Right hindlimb (tissue), 1 donor: ENCODE data around the gene GP1BB.

Experiments used
- DNase-seq: peaks from one replicate; pipeline ENCODE4 v3.0.0-alpha.2; 2018

The GP1BB gene

DNA sequence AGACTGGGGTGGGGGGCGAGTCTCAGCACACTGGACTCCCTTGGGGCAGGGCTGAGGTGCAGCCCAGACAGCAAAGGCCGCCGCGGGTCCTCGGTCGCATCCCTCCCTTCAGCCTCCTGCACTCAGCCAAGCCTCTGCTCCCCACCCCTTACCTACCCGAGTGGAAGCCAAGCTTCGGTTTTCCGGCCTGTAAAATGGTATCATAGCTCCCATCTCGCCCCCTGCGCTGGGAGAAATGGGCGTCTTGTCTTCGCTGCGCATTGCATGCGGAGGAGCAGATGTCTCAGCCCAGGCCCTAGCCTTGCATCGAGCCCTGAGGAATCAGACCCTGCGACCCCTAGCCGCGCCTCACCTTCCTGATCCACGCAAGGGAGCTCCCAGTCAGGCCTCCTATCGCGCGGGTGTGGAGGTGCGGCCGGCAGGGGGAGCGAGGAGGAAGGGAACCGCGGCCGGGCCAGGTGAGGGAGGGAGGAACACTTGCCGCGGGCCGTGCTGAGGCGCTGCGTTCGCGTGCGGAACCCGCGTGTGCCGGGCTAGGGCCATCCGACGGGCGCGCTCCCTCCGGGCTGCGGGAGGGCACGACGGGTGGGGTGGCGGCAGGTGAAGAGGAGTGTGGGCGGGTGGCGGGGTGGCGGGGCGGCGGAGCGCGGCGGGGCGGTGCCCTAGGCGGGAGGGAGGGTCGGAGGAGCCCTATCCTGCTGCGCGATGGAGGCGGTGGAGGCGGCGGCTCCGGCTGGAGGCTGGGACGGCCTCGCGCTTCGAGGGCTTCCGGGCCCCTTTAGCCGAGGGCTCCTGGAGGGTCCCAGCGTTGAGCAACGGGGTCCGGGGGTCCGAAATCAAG lies 33.2 kb downstream of the GP1BB start:
- no peak for DNase-seq

DNA sequence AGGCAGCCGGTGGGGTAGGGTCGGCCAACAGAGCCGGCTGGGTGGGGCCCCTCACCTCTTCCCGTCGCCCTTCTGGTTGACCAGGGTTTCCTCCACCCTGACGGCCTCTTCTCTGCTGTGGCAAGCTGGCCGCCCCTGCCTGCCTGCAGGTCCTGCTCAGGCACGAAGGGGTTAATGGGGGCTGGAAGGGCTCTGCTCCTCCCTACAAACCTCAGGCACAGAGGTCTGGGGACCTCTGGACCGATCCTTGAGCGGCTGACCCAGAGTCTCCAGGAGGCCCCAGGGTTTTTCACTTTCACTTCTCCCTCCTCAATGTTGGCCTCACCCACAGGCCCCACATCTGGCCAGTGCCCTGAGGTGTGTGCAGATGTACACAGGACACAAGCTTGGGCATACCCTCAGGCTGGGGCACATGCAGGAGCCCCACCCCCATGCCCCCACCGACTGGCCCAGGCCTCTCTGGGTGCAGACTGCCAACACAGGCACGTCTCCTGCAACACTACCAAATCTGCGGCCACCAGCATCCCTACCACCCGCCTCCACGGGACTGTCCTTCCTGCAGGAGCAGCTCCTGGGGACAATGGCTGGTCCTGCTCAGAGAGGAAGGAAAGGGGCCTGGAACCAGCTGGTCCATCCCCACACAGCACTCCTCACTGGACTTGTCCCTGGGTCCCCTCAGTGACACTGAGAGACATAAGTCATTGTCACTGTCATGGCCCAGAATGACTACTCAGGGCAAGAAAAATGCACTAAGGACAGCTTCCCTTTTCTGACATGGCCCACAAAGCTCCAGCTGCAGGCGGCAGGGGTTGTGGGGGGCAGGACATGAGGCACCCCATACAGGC lies 34.0 kb downstream of the GP1BB start:
- no peak for DNase-seq

DNA sequence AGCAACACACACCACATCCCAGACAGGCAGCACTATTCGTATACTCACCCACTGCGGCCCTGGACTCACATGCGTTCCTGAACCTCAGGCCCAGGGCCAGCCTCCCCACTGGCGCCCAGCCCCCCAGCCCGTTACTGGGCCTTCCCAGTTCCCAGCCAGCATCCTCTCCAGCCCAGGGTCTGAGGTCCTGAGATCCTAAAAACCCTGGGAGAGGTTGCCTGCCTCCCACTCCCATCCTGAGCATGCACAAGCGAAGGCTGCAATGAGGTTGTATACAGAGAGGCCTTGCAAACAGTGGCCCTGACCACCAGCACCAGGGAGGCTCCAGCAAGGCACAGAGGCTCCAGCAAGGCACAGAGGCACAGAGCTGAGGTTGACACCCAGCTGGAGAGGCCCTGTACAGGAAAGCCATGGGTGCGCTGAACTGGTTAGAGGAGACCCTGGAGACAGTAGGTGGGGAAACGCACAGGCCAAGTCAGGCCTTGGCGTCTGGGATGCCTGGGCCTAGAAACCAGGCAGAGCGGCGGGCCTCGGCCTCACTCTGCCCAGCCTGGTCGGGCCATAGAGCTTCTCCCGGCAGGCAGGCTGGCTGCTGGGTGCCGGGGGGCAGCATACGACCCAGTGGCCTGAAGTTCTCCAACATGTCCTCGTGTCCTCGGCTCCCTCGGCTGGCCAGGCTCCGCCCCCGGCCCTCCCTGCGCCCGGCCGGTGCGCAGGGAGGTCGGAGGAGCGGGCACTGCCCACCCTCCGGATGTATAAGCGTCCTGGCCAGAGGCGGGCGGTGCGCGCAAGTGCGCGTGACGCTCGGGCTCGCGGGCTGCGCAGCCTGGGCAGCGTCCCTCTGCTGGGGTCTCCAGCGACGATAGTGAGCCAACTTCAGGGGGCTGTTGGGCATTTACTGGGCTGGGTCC lies 34.9 kb downstream of the GP1BB start:
- DNase-seq: no peak

DNA sequence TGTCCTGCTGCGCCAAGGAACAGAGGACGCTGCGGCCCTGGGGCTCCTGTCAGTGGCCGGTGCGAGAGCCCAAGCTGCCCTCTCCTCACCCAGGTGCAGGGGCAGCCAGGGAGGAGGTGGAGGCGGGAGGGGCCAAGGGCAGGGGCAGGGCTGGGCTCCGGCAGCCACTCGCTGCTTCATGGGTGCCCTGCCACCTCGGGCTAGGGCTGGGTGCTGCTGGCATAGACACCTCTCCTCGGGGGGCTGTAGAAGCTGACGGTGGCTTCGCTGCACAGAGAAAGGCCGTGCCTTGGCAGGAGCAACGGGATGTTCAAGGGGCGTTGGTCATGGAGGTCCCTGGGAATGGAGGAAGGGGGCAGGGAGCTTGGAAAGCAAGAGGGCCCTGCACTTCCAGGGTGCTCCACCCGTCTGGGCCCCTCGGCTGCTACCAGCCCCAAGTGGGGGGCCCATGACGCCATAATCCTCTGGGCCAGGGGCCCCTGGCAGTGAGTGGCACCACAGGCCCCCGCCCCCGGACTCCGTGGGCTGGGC lies 35.6 kb downstream of the GP1BB start:
- no peak for DNase-seq

DNA sequence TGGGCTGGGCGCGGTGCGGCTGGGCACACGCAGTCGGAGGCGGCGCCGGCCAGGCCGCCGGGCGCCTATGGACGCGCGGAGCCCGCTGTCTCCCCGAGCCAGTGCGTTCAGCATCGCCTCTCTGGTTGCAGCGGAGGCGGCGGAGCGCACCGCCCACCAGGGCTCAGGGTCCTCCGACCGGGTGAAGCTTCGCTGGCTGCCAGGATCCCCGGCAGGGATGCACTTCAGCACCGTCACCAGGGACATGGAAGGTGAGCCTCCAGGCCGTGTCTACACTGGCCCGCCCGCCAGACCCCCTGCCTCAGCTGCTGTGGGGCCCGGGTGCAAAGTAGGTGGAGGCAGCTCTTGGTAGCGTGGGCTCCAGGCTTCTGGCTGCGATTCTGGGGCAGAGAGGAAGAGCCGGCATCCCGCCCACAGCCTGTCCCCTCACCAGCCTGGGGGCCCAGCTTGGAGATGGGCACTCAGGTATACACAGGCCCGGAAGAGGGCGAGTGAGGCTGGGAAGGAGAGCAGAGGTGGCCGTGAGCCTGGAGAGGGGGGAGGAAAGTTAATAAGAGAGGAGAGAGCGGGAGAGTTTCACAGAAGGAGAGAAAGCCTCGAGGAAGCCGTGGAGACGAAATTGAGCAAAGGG lies 36.2 kb downstream of the GP1BB start:
- no peak for DNase-seq

DNA sequence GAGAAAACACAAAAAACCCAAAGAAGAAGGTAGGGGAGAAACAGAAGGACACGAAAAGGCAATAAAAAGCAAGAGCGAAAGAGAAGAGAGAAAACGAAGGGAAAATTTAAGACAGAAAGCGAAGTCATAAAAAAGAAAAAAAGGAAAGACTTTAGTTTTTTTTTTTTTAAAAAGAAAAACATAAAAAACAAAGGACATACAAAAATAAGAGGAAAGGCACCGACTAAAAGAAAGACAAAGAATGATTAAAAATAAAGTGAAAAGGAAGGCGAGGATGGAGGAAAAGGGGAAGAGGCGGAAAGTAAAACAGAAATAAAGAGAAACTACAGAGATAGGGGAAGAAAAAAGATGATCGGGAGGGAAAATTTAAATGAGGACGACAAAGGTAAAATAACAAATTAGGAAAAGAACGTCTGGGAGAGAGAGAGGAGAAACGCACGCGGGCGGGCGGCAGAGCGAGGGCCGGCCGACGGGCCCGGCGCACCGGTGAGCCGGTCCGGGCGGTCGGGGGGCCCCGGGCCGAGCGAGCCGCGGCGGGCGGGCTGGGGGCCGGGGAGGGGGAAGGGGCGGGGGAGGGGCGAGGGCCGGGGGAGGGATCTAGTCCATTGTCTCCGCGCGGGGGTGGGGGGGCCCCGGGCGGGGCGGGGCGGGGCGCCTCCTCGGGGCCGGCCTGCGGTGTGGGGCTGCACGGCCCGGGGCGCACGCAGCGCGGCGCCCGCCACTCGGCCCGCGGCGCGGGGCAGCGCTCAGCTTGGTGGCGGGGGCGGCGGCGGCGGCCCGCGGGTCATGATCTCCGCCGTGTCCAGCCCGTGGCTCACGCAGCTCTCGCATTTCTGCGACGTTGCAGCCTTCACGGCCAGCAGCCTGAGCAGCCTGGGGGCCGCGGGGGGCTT lies 37.0 kb downstream of the GP1BB start, which contains the start of gene TBX1:
Gene TBX1, plus strand, starts transcription at position 721 of the 893 bp plus-strand sequence. Its CDS starts 66 bp downstream, at position 787.
- no peak for DNase-seq

DNA sequence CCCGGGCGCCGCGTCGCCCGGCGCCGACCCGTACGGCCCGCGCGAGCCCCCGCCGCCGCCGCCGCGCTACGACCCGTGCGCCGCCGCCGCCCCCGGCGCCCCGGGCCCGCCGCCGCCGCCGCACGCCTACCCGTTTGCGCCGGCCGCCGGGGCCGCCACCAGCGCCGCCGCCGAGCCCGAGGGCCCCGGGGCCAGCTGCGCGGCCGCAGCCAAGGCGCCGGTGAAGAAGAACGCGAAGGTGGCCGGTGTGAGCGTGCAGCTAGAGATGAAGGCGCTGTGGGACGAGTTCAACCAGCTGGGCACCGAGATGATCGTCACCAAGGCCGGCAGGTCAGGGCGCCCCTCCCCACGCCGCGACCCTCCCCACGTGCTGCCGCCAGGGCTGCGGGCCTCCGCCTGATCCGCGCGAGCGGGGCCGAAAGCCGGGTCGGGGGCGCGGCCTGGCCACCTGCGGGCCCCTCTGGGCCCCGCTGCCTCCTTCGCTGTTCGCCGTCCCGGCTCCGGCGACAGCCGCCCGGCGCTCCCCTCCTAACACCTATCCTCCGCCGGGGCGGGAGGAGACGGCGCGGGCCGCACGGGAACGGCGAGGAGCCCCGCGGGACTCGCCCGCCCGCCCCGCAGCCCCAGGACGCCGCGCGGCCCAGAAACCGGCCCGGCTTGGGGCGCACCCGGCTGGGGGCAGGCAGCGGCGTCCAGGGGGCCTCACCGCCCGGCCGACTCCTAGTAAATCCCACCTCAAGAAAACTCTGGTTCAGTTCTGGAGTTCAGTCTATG lies 37.8 kb downstream of the GP1BB start:
- DNase-seq: no peak

DNA sequence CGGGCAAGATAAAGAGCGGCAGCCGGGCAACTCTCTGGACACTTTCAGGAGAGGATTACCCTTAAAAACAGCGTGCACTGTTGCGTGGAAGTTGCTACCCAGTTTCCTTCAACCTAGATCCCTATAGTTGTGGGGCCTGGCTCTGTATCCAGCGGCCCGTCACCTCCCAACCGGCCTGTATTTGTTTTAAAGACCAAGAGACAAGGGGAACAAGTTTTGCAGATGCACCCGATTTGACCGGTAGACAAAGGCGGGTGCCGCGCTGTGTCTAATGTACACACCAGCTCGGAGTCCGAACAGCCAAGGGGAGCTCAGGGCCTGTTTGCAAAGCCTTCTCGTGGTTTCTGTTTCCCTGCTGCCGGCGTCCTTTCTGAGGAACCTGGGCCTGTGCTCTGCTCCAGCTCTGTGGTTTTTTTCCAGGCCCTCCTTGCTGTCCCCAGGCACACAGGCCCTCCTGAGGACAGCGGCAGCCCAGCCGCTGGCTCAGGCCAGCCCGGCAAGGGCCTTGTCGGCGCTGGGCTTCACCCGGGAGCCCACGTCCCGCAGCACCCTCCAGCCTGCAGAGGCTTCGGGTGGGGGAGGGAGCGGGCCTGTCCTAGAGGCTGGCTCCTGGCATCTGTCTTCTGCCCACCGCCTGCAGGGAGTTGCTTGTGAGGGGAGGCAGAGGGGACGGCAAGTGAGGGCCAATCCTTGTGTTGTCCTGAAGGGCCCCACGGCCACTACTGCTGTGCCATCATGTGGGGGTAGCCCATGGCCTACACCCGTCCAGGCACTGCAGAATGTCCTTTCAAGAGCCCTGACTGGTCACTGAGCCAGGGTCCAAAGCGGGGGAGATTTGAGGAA lies 38.6 kb downstream of the GP1BB start:
- DNase-seq: no peak

DNA sequence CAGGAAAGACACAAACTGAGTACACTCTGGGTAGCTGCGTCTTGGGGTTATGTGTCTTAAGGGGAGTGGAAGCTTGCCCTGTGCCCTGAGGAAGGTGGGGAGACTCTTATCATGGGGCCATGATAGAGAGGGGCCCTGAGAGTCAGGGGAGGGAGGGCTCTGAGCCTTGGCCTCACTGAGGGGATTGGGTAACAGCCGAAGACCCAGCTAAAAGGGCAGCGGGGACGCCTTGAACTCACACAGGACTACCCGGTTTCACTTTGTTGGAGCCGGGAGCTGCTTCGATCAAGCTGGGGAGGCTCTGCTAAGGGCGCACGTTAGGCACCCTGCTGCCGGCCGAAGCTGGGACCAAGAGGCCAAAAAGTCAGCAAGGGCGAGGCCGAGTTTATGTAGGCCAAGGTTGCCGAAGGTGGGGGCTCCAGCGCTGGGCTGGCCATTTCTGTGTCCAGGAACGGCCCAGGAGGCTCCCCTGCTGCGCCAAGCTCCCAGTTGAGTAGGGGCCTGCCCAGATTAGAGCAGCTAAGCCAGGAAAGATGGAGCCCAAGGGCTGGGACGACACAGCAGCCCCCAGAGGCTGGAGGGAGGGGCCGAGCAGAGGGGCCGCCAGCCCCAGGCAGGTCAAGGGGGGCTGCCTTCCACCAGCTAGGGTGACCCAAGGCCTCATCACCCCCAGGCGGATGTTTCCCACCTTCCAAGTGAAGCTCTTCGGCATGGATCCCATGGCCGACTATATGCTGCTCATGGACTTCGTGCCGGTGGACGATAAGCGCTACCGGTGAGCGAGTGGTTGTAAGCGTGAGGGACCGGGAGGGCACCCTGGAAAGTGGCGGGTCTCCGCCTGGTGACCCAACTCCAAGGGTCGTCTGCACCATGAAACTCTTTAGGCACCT lies 39.5 kb downstream of the GP1BB start:
- no peak for DNase-seq

DNA sequence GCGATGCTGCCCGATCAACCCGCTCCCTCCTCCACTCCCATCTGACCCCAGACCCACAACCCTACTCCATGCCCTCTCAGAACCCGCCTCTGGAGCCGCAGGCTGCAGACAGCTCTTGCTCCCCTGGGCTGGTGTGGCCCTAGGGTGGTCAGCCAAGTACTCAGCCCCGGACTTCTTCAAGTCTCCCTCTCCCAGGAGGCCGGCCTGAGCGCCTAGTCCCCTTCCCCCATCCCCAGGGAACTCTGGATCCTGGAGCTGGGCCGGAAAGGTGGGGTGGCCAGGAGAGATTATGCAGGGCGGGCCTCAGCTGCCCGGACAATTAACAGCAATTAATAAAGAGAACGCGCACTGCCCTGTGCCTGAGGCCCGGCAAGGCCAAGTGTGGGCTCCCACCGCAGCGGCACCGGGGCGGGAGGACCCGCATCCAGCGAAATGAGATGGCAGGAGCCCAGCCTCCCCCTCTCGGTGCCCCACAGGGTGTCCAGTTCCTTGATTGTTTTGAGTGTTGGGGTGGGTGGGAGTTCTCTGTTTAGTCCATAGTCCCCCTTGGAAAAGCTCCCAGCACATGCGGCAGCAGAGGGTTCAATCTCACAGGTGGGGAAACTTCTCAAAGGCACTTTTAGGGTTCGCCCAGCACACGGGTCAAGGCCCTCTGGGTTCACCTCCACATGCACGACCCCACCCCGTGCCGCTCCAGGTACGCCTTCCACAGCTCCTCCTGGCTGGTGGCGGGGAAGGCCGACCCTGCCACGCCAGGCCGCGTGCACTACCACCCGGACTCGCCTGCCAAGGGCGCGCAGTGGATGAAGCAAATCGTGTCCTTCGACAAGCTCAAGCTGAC lies 40.3 kb downstream of the GP1BB start:
- DNase-seq: no peak

DNA sequence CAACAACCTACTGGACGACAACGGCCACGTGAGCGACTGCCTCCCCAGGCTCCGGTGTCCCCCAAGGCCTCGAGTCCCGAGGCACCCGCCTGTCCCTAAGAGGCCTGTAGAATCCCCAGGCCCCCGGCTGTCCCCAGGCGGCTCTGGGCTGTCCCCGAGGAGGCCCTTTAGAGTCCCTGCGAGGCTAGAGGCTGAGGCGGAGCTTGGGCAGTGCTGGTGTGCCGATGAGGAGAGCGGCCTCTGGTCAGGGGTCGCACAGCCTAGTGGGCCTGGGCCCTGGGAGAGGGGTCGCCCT lies 40.9 kb downstream of the GP1BB start:
- no peak for DNase-seq

DNA sequence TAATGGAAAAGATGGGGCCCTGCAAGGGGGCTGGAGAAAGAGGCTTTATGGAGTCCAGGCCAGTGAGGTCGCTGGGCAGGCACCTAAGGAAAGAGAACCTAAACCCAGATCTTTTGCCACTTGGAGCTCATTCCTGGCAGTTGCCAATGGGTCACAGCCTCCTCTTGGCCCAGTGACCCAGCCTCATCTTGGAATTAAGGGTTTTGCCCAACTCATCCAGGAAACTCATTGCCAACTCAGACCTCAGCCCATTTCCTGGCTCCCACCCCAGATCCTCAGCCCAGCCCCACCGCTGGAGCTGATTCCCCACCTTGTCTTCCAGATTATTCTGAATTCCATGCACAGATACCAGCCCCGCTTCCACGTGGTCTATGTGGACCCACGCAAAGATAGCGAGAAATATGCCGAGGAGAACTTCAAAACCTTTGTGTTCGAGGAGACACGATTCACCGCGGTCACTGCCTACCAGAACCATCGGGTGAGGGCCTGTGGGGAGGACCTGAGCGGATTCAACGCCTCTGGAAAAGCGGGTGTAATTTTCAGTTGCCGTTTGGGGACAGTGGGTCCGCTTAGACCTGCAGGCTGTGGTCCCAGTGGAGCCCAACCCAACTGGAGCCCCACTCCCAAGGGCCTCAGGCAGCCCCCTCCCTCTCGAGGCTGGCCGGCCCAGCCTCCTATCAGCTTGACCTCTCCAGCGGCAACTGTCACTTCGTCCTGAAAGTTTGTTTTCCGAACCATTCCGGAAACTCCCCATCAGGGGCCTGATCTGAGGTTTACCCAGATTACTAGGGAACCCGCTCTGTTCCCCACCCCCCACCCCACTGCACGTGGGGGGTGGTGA lies 41.5 kb downstream of the GP1BB start:
- DNase-seq: no peak

DNA sequence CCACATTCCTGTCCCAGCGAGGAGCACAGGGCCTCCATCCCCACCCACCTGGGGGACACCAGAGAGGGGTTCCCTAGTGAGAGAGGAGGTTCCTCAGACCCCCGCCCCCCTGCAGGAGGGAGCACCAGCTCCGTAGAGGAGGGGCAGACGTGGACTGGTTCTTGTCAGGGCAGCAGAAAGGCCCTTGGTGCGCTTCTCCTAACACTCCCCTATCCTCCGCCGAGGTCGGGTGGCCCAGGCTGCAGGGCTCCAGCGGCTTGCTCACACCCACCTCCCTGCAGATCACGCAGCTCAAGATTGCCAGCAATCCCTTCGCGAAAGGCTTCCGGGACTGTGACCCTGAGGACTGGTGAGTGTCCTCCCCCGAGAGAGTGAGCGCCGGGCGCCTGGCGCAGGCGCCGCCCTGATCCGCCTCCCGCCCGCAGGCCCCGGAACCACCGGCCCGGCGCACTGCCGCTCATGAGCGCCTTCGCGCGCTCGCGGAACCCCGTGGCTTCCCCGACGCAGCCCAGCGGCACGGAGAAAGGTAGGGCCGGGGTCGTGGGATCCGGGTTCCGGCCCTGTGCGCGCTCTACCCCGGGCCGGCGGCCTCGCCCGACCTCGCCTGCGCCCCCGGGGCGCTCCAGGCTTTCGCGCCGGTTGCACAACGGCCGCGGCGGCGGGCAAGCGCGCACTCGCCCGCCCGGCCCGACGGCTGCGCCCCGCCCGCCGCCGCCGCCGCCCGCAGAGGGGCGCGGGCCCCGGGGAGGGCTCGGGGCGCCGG lies 42.3 kb downstream of the GP1BB start:
- DNase-seq: no peak

DNA sequence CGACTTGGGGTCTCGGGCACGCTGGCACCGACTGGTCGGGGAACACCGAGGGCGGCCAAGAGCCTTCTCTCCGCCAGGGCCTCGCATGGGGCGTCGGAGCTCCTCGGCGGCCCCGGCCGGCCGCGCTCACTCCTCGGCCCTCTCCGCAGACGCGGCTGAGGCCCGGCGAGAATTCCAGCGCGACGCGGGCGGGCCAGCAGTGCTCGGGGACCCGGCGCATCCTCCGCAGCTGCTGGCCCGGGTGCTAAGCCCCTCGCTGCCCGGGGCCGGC lies 42.8 kb downstream of the GP1BB start:
- no peak for DNase-seq

DNA sequence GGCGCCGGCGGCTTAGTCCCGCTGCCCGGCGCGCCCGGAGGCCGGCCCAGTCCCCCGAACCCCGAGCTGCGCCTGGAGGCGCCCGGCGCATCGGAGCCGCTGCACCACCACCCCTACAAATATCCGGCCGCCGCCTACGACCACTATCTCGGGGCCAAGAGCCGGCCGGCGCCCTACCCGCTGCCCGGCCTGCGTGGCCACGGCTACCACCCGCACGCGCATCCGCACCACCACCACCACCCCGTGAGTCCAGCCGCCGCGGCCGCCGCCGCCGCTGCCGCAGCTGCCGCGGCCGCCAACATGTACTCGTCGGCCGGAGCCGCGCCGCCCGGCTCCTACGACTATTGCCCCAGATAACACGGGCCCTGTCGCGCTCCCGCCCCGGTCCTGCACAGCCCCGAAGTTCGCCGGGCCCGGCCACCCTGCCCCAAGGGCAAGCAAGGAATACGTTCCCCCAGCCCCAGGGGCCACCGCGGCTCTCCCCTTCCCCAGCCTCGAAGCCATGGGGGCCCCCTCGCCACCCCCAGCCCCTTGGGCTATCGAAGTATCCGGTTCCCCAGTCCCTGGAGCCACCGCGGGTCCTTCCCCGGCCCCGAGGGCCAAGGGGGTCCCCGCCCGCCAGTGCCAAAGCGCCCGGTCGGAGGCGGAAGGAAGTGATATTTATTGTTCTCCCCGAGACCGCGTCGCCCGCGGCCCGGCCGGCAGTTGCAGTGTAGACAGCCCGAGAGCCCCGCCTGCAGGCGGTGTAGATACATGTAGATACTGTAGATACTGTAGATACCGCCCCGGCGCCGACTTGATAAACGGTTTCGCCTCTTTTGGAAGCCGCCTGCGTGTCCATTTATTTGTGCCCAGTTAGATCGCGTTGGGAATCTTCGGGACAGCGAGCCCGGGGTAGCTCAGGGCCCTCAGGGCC lies 43.4 kb downstream of the GP1BB start:
- DNase-seq: no peak
